Spleen (tissue), 11 donors: ENCODE measurements around the gene MYO1B. TPM values are rescaled to one million over a fixed set of nuclear protein-coding genes. Genes with fewer than 3 reads are reported as not detected.

Experiments used
- DNase-seq: peaks from one replicate; pipeline ENCODE4 v3.0.0-alpha.2; 2020
- H3K27ac ChIP-seq, 8 donors: fragments of 200-600 bp; sonication (generic) in 7 of 8; 1 replicate in 4 of 8; 2 replicates in 4 of 8; pipeline versions ENCODE4 v1.5.0 to v1.8.0; 2016 to 2021; ENCODE audit warnings: inconsistent platforms in 4 of 8, mild to moderate bottlenecking in 4 of 8, moderate library complexity in 1 of 8
- H3K27me3 ChIP-seq, 7 donors: fragments of 200-600 bp; sonication (generic) in 6 of 7; replicated peaks in 1 of 7; 1 replicate in 4 of 7; 2 replicates in 3 of 7; pipeline versions ENCODE4 v1.5.0 to v1.8.0; 2016 to 2021; ENCODE audit warnings: inconsistent platforms in 3 of 7, mild to moderate bottlenecking in 1 of 7
- H3K36me3 ChIP-seq, 6 donors: fragments of 200-600 bp; sonication (generic) in 5 of 6; 1 replicate in 4 of 6; 2 replicates in 2 of 6; pipeline versions ENCODE4 v1.5.0 to v1.8.0; 2016 to 2021; ENCODE audit warnings: inconsistent platforms in 2 of 6
- H3K4me1 ChIP-seq, 6 donors: fragments of 200-600 bp; sonication (generic) in 5 of 6; 1 replicate in 3 of 6; 2 replicates in 3 of 6; pipeline versions ENCODE4 v1.5.0 to v1.8.0; 2016 to 2021; ENCODE audit warnings: inconsistent platforms in 3 of 6
- H3K4me3 ChIP-seq, 8 donors: fragments of 200-600 bp; sonication (generic) in 7 of 8; 1 replicate in 4 of 8; 2 replicates in 4 of 8; pipeline versions ENCODE4 v1.5.0 to v1.8.0; 2016 to 2021; ENCODE audit warnings: inconsistent platforms in 4 of 8, mild to moderate bottlenecking in 4 of 8, moderate library complexity in 2 of 8
- H3K9me3 ChIP-seq, 8 donors: fragments of 200-600 bp; sonication (generic) in 7 of 8; 1 replicate in 4 of 8; 2 replicates in 4 of 8; pipeline versions ENCODE4 v1.5.0 to v1.8.0; 2016 to 2021; ENCODE audit warnings: inconsistent platforms in 4 of 8
- POLR2A ChIP-seq, 3 donors: fragments of 450-650 bp; IDR thresholded peaks; one replicate each; pipeline ENCODE4 v1.5.1; 2017; ENCODE audit warnings: antibody characterized with exemption in 3 of 3, mild to moderate bottlenecking in 1 of 3
- POLR2AphosphoS5 ChIP-seq, 3 donors: sonication (generic); formaldehyde crosslinking; IDR thresholded peaks; one replicate each; pipeline ENCODE4 v1.5.1; 2017; ENCODE audit warnings: antibody characterized with exemption in 3 of 3
- WGBS, 5 donors: extraction: QIAGEN DNeasy Blood & Tissue Kit in 3 of 5; methylation state at CpG; one replicate each; pipeline versions ENCODE4 v1.1.5 to v1.1.7; 2013 to 2018; 5-methylcytosine and 5-hydroxymethylcytosine counted together
- intact Hi-C: fragments of 100-400 bp; cut with DNase I; formaldehyde crosslinking; loops from one replicate; pipeline ENCODE4 v1.15.0; 2023; ENCODE audit warnings: low total_unique reads
- polyA plus RNA-seq, 3 donors: library from polyadenylated mRNA; stranded (reverse); fragments of 200-250 nt; gene quantifications; one replicate each; pipeline ENCODE4 v1.2.1, GENCODE V29; 2013
- small RNA-seq, 4 donors: library from RNA; depleted of rRNA; stranded (forward); fragments of <200 nt; gene quantifications; one replicate each; pipeline ENCODE3, GENCODE V24; 2016
- total RNA-seq, 7 donors: library from RNA; depleted of rRNA in 3 of 7; stranded (reverse); fragments of >200 nt in 3 of 7; fragmentation: NEBNext Ultra II Directional in 4 of 7; extraction: Animal tissue kit (Norgen Biotek cat#: 25700) in 4 of 7; gene quantifications; one replicate each; pipeline versions ENCODE4 v1.1.0 to v1.2.1, GENCODE V29; 2016 to 2021
- TF ChIP-seq, protein P1 (sequence below), 11 experiments: fragments of 200-600 bp in 7 of 11; fragments of 450-650 bp in 4 of 11; sonication (generic) in 4 of 11; IDR thresholded peaks in 8 of 11; conservative IDR thresholded peaks in 3 of 11; 1 replicate in 7 of 11; 2 replicates in 4 of 11; pipeline versions ENCODE4 v1.4.0 to v1.8.0; 2016 to 2021; ENCODE audit warnings: antibody characterized with exemption in 11 of 11, inconsistent platforms in 4 of 11, mild to moderate bottlenecking in 1 of 11
- donor health status: healthy with polysubstance abuse.
- donor health status: DM: no; HTN: no; CAD: no; lungs with moderate emphysema.
- donor health status: DM: no; HTN: no; CAD: no.
- donor health status: Bipolar disorder and iron deficiency.
- donor health status: healthy.
- donor health status: DM: no; HTN: no; CAD: no.
- donor health status: DM: yes; HTN: yes; CAD: no.

MYO1B gene
- total and polyA plus RNA-seq, 10 donors = 5.3 to 25.8 (median 19.0) TPM

DNA sequence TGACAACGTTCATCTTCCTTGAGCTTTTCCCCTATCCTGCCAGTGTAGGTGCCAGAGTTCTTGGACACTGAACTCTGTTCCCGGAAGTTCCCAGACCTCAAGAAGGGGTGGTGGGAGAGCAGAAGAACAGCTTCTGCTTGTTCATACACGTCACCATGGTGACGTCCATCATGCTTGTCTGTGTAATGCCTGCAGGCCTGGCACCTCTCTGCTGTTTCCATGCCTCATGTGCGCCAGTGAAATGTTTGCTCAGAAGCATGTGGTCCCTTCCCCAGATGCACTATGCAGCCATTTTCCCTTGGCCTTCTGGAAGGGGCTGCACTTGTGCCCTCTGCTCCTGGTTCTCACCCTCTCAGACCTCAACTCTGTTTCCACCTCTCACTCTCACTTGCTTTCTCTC lies 221.9 kb downstream of the MYO1B start:
- no peaks in the 10 kb centered on the region for H3K9me3 ChIP-seq
- H3K27ac ChIP-seq = no peak overlapping the region
- 87 to 96% (median 92%) methylated on average over 5 of the region's 5 CpGs for WGBS, 5 donors
- TF ChIP-seq, protein P1, sequence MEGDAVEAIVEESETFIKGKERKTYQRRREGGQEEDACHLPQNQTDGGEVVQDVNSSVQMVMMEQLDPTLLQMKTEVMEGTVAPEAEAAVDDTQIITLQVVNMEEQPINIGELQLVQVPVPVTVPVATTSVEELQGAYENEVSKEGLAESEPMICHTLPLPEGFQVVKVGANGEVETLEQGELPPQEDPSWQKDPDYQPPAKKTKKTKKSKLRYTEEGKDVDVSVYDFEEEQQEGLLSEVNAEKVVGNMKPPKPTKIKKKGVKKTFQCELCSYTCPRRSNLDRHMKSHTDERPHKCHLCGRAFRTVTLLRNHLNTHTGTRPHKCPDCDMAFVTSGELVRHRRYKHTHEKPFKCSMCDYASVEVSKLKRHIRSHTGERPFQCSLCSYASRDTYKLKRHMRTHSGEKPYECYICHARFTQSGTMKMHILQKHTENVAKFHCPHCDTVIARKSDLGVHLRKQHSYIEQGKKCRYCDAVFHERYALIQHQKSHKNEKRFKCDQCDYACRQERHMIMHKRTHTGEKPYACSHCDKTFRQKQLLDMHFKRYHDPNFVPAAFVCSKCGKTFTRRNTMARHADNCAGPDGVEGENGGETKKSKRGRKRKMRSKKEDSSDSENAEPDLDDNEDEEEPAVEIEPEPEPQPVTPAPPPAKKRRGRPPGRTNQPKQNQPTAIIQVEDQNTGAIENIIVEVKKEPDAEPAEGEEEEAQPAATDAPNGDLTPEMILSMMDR (IDR thresholded peaks at IDR 0.05 in 8 of 11, conservative IDR thresholded peaks at IDR 0.05 in 3 of 11) = no peak
- TF ChIP-seq POLR2AphosphoS5 (IDR thresholded peaks at IDR 0.05) = no peak
- TF ChIP-seq POLR2A (IDR thresholded peaks at IDR 0.05) = no peak
- no peak for DNase-seq
- H3K27me3 ChIP-seq = no peaks in the 10 kb centered on the region
- no peak overlapping the region for H3K4me3 ChIP-seq
- no peaks in the 10 kb centered on the region for H3K36me3 ChIP-seq
- H3K4me1 ChIP-seq = no peaks in the 10 kb centered on the region
- intact Hi-C loops = no loop called here

DNA sequence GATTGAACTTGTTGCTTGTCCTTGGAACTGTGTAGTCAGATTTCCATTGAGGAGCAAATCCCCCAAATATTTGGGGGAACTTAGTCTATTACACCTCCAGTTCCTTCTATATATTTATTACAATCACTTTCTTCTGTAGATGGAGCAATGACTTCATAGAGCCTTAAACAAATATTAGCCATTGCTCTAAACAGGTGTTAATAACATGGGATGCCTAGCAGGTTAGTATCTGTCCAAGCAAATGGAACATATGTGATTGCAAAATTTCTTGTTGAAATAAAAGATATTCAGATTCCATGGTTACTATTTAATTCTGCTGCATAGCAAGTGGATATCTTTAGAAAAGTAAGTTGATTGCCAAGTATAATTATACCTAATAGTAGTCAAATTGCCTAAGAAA lies 225.1 kb downstream of the MYO1B start:
- Histone ChIP-seq H3K27ac (no peak overlapping the region), H3K9me3 (no peaks in the 10 kb centered on the region), H3K4me3 (no peak overlapping the region), H3K36me3 (no peaks in the 10 kb centered on the region), H3K4me1 (peaks cover 0 to 10% (median 2%) of the 10 kb centered on the region in 6 donors), H3K27me3 (no peaks in the 10 kb centered on the region)
- no peak for TF ChIP-seq POLR2A (IDR thresholded peaks at IDR 0.05)
- no peak for DNase-seq
- intact Hi-C loops = no loop called here

DNA sequence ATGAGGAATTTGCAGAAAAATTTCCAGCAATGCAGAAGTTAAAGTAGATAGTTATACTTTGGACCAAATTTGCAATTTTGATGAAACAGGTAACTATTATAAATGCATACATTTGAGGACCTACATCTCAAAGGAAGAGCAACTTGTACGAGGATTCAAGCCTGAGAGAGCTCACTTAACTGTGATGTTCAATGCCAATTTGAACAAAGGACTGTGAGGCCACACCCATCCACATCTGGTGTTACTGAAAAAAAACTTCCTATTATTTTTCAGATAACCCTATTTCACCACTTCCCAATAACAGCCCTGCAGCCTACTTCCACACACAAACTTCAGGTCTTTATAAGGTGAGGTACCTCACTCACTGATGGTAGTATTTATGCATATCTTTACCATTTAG lies 229.3 kb downstream of the MYO1B start:
- peaks cover 0 to under 1% (median 0%) of the 10 kb centered on the region in 7 donors for H3K27me3 ChIP-seq
- 27 to 44% (median 40%) methylated on average over 1 of the region's 1 CpG for WGBS, 5 donors
- H3K9me3 ChIP-seq = peaks cover 0 to 4% (median 0%) of the 10 kb centered on the region in 8 donors
- H3K4me1 ChIP-seq = peaks cover 0 to 17% (median 7%) of the 10 kb centered on the region in 6 donors
- no peaks in the 10 kb centered on the region for H3K36me3 ChIP-seq
- no peak for DNase-seq
- H3K27ac ChIP-seq = no peak overlapping the region
- intact Hi-C loops = no loop called here
- no peak overlapping the region for H3K4me3 ChIP-seq
- TF ChIP-seq, protein P1 (IDR thresholded peaks at IDR 0.05 in 8 of 11, conservative IDR thresholded peaks at IDR 0.05 in 3 of 11) = no peak
- TF ChIP-seq POLR2AphosphoS5 (IDR thresholded peaks at IDR 0.05) (no peak), POLR2A (IDR thresholded peaks at IDR 0.05) (no peak)

Small RNAs within 50 kb of the gene (small RNA-seq; reads per million reads assigned to genes)
- gene RNU6-1045P = 0 reads per million in 4 donors

Other genes with a start within 250 kb of the MYO1B start
- gene STAT1, start 231.2 kb upstream of the MYO1B start, total RNA-seq = 100 to 1,000 TPM in 6 of 7 donors, 10 to 100 TPM in 1; 98.0 to 246 (median 171) TPM
- 10 to 100 TPM; 19.5 to 61.4 (median 25.6) TPM for gene STAT1, start 231.2 kb upstream of the MYO1B start, polyA plus RNA-seq
- 10 to 100 TPM; 22.0 to 36.7 (median 27.2) TPM for gene STAT4, start 94.4 kb upstream of the MYO1B start, total RNA-seq
- 1 to 10 TPM; 4.0 to 4.6 (median 4.1) TPM for gene STAT4, start 94.4 kb upstream of the MYO1B start, polyA plus RNA-seq